Vagina (tissue), 2 donors: ENCODE data around the gene BMS1.

Source experiments
- CTCF ChIP-seq, 3 experiments: fragments of 450-650 bp in 2 of 3; fragments of 200-600 bp in 1 of 3; sonication (generic) in 1 of 3; IDR thresholded peaks; one replicate each; pipeline ENCODE4 v1.5.1; 2017 to 2019; ENCODE audit warnings: antibody characterized with exemption in 3 of 3, mild to moderate bottlenecking in 2 of 3, moderate library complexity in 2 of 3
- POLR2A ChIP-seq, 2 donors: fragments of 450-650 bp; IDR thresholded peaks; one replicate each; pipeline ENCODE4 v1.6.1; 2017; ENCODE audit warnings: antibody characterized with exemption in 2 of 2, mild to moderate bottlenecking in 2 of 2, moderate library complexity in 2 of 2
- POLR2AphosphoS5 ChIP-seq, 2 donors: sonication (generic); formaldehyde crosslinking; IDR thresholded peaks; one replicate each; pipeline ENCODE4 v1.9.0; 2017; ENCODE audit warnings: antibody characterized with exemption in 2 of 2, mild to moderate bottlenecking in 2 of 2, low read depth in 1 of 2; ENCODE audit not compliant: insufficient read depth in 1 of 2

GRCh38 chr10:42801135-42801534 is 18.5 kb downstream of the BMS1 start:
- no peak for TF ChIP-seq CTCF (IDR thresholded peaks at IDR 0.05)
- no peak for TF ChIP-seq POLR2A (IDR thresholded peaks at IDR 0.05)
- no peak for TF ChIP-seq POLR2AphosphoS5 (IDR thresholded peaks at IDR 0.05; ENCODE audit: insufficient read depth in 1 of 2, low read depth in 1 of 2)
